ENCODE measurements around the gene PRXL2A.
"Not testable (repeated sequence)": the region's sequence is repeated elsewhere in the genome, so short reads cannot be mapped to it uniquely, and the experiment has no call there.

PRXL2A gene

DNA sequence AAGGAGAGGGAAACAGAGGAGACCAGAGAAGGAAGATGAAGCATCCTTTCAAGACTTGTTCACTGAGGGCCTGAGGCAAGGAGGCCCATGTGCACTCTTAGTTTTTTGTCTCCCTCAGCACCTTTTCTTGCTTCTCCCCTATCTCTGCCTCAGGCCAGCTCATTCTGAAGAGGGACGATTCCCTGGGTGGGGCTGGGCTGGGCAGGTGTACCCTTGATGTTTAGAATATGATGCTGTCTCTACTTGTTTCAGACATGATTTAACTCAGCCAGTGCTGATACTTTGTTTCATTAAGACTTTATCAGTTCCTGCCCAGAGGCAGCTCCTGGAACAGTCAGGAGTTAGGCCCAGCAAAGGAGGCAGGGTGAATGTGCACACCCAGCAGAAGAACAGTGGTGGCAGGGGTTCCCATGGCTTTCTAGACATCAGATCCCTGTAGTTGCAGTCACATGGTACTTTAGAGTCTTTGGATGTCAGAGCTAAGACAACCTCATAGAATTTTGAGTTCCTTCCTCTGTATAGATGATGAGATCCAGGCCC, 3.4 kb downstream of the PRXL2A start:
- no peak for DNase-seq

DNA sequence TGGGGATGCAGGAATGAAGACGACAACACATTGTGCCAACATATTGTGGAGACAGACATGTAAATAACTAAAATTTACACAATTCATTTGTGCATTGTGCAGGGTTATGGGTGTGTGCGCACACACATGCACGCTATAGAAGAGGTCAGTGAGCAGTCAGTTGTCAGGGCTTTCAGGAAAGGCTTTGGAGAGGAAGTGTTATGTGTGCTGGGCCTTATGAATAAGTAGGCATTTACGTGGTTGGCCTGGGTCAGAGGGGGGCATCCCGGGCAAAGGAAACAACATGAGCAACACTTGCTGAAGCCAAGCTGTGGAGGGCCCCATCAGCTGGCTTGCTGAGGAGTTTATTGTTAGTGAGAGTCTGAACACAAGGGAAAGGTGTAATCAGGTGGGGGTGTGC, 4.1 kb downstream of the PRXL2A start:
- no peak for DNase-seq

GRCh38 chr10:80413271-80413996, 5.1 kb downstream of the PRXL2A start:
- peak; percentile 91 for DNase-seq

DNA sequence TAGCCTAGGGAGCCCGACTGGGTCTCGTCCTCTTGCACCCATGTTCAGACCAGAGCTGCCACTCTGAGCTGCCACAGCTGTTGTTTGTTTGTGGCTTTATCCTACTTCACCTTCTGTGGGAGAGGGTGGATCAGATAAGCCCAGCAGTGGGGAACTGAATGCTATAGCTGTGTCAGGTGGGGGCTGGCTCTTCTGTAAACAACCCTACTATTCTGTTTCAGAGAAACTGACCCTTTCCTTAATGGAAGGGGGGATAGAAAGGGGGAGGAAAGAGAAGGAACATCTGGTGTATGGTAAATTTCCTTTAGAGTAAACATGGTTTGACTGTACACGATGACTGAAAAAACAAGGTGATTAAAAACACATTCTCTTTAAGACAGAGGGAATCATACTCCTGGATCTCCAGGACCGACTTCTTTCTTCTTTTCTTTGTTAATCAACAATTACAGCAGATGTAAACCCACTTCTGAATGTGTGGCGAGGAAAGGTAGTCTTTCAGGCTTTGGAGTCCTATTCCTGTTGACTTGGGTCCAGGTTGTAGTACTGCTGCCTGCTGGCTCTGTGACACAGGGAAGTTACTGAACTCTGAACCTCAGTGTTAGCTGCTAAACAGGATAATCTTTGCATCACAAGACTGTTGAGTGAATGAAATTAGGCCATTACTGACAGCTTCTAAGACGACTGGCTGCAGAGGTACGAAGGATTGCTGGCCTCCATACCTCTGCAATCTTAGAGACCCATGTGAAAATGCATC, 6.0 kb downstream of the PRXL2A start:
- DNase-seq = no peak

DNA sequence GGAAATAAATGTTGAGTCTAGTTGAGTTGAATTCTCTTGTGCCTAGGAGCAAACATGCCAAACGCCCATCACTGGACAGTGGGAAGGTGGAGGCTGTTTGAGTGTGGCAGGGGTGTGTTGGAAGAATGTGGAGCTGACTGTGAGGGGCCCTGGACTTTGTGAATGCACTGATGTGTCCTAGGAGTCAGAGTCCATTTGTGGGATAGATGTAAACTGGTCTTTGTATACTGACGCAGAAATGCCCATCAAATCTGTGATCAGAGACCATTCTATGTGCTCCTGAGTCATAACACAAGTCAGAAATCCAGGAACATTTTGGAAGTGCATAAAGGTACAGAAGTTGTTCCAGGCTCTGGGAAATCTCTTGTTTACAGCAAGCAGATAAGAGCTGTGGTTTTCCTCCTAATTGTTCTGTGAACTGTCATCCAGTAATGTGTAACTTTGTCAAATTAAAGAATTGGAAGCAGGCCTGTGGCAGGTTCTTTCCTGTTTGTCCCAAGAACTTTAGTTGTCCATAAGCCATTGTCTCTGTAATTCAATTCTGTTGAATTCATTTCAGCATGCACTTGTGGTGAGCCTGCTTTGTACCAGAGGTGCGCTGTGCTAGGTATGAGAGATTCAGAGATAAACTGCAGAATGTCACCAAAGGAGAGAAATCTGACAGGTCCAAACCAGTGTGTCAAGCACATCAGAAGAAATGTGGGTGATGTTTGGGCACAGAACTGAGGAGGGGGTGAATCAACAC, 7.6 kb downstream of the PRXL2A start:
- DNase-seq = no peak

GRCh38 chr10:80416479-80417098, 8.2 kb downstream of the PRXL2A start:
- DNase-seq = peak; percentile 57

- not testable (repeated sequence) for DNase-seq
Measured at GRCh38 chr10:80417256-80417655, 8.9 kb downstream of the PRXL2A start.

- DNase-seq = no peak
Measured at GRCh38 chr10:80421050-80421706, 12.8 kb downstream of the PRXL2A start.

- no peak for DNase-seq
Measured at GRCh38 chr10:80421707-80422536, 13.6 kb downstream of the PRXL2A start.

DNA sequence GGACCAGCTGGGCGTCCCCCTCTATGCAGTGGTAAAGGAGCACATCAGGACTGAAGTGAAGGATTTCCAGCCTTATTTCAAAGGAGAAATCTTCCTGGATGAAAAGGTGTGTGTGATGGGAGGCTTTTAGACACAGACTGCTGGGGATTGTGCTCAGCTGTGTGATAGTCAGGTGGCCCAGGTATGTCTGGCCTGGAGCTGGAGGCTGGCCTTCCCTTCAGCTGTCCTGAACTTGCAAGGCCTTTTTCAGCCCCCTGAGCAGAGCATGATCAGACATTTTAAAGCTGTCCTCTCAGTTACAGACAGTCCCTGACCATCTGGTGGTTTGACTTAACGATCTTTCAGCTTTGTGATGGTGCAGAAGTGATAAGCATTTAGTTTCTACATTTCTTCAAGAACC, 17.6 kb downstream of the PRXL2A start:
- no peak for DNase-seq

GRCh38 chr10:80427541-80427940, 19.2 kb downstream of the PRXL2A start:
- no peak for DNase-seq

GRCh38 chr10:80429521-80429973, 21.2 kb downstream of the PRXL2A start:
- DNase-seq = no peak

- no peak for DNase-seq
Measured at GRCh38 chr10:80433134-80433533, 24.8 kb downstream of the PRXL2A start.

DNA sequence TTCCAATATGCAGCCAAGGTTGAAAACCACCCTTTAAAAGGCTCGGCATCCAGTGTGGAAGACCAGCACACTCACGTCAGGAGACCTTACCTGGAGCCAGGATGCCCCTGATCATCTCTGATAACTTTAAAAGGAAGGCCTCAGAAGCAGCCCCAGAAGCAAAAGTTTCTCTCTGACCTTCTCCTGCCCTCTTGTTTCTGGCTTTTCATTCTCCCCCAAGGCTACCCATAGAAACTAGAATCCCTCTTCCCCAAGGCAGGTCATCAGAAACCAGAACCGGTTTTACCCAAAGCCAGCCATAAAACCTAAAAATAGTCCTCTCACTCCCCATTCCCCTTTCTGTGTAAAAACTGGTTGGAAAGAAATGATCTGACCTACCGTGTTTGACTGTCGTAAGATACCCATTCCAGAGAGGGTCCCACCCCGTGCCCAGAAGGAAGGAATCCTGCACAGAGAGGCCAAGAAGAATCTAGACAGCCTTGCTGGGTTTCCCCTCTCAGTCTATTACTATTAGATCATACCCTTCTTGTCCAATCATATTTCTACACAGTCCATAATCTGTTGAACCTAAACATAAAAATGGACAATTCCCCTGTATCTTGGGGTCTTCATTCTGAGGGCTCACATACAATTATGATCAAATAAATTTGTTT, 28.2 kb downstream of the PRXL2A start:
- no peak for DNase-seq

DNA sequence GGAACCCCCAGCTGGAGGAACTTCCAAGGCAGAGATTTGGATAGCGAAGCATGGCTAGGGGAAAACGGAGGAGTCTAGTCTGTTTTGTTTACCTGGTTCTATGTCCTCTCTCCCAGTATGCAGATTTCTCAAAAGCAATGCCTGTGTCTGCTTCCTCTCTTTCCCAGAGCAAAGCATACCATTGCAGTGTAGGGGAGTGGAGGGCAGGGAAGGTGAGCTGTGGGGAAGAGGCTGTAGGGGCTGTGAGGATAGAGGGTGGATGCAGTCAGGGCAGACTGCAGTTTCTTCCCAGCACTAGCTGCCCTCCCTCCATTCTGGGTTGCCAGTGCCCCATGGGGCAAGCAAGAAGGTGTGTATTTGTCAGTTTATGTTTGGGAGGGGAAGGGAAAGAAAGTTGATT, 28.9 kb downstream of the PRXL2A start:
- no peak for DNase-seq

- DNase-seq = no peak
Measured at GRCh38 chr10:80441831-80442230, 33.5 kb downstream of the PRXL2A start.

- DNase-seq = no peak
Measured at GRCh38 chr10:80442879-80443278, 34.5 kb downstream of the PRXL2A start.

GRCh38 chr10:80443531-80443974, 35.2 kb downstream of the PRXL2A start:
- no peak for DNase-seq

DNA sequence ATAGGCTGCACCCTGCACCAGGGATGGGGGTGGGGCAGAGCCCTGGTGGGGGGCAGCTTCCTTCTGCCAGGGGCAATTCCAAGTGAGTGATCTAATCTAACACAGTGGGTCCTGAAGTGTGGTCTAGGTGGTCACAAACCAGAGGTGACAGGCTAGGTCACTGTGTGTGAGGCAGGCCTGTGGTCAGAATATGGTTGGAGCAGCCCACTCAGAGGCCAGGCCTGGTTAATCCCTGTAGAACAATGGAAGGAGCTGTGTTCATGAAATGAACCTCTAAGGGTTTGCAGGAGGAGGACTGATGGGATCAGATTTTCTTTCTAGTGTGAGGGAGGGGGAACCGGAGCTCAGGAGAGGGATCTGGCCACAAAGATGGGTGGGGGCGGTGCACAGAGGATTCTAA, 35.8 kb downstream of the PRXL2A start:
- DNase-seq = no peak

DNA sequence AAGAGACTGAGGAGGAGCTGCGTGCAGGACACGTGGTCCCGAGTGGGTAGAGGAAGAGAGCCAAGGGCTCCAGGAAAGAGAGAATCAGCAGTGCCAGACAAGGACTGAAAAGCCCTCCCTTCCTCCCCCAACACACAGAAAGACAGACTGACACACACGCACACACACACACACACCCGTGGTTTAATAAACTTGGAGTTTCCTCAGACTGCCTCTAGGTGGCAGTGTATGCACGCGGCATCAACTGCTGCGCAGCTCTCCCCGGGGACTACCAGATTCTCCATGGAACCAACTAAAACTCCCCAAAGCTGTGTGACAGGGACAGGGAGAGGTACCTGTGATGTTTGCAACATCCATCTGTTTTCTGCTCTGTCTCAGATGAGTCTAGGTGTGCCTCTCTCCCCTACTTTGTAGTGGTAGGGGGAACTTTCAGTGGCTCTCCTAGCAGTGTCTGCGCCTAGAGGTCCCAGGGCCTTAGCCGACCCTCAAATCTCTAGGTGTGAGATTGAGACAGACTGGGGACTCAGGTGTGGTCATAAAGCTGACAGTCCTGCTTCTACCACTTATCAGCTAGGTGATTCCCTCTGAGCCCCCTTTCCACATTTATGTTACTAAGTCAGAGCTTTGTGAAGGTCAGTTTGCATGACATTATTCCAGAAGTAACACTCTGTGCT, 36.4 kb downstream of the PRXL2A start:
- DNase-seq = peak; percentile 78
